ENCODE results near the gene CDAN1. TPM values are rescaled to one million over a fixed set of nuclear protein-coding genes. Genes with fewer than 3 reads are reported as not detected.

Gene CDAN1
- total RNA-seq, 1 donor from 2014 or later: 29.9 TPM

DNA sequence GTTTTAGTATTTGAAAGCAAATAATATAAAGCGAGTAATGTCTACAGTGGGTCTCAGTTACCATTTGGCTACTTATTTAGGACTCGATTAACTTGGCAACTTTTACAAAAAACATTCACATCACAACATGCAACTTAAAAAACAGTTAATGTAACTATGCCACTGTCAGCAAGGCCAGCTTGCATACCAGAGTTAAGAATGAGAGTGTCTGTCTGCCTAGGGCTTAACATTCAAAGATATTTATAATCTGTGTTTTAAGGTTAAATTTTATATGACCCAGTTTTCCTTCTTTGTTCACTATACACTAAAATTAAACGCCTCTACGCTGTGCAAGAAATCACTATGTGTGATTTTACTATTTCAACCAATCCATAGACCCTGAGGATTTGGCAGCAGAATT, 5.2 kb upstream of the CDAN1 start:
- Mint-ChIP-seq H3K36me3 (ENCODE audit: low read depth, unreplicated experiment) (no peaks in the 10 kb centered on the region), H3K27ac (ENCODE audit: unreplicated experiment) (no peak overlapping the region), H3K9me3 (ENCODE audit: unreplicated experiment) (no peaks in the 10 kb centered on the region), H3K27me3 (ENCODE audit: unreplicated experiment) (peaks cover 2% of the 10 kb centered on the region), H3K4me3 (ENCODE audit: unreplicated experiment) (no peak overlapping the region), H3K4me1 (ENCODE audit: unreplicated experiment) (no peaks in the 10 kb centered on the region)
- TF ChIP-seq, protein P1, sequence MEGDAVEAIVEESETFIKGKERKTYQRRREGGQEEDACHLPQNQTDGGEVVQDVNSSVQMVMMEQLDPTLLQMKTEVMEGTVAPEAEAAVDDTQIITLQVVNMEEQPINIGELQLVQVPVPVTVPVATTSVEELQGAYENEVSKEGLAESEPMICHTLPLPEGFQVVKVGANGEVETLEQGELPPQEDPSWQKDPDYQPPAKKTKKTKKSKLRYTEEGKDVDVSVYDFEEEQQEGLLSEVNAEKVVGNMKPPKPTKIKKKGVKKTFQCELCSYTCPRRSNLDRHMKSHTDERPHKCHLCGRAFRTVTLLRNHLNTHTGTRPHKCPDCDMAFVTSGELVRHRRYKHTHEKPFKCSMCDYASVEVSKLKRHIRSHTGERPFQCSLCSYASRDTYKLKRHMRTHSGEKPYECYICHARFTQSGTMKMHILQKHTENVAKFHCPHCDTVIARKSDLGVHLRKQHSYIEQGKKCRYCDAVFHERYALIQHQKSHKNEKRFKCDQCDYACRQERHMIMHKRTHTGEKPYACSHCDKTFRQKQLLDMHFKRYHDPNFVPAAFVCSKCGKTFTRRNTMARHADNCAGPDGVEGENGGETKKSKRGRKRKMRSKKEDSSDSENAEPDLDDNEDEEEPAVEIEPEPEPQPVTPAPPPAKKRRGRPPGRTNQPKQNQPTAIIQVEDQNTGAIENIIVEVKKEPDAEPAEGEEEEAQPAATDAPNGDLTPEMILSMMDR (IDR thresholded peaks at IDR 0.05; ENCODE audit: unreplicated experiment): no peak
- DNase-seq (ENCODE audit: low spot score): no peak

DNA sequence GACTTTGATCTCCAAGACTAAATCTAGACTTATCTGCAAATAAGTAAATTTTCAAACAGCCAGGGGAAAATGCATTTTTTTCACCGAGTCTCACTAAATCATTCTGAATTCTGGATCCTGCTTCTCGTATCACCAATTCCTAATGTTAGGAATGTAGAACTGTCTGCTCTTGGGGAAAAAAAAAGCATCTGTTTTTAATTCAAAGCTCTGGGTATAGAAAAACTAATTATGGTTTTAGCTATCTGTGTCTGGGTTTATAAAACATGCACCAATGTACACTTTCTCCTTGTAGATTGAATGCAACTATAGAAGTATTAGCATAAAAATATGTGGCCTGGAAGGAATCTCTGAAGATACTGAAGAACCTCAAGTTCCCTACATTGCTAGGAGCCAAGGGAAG, 4.8 kb upstream of the CDAN1 start:
- no peaks in the 10 kb centered on the region for H3K36me3 Mint-ChIP-seq (ENCODE audit: low read depth, unreplicated experiment)
- no peak for DNase-seq (ENCODE audit: low spot score)
- no peak overlapping the region for H3K27ac Mint-ChIP-seq (ENCODE audit: unreplicated experiment)
- no peaks in the 10 kb centered on the region for H3K9me3 Mint-ChIP-seq (ENCODE audit: unreplicated experiment)
- H3K4me1 Mint-ChIP-seq (ENCODE audit: unreplicated experiment): no peaks in the 10 kb centered on the region
- TF ChIP-seq, protein P1 (IDR thresholded peaks at IDR 0.05; ENCODE audit: unreplicated experiment): no peak
- H3K27me3 Mint-ChIP-seq (ENCODE audit: unreplicated experiment): peaks cover 2% of the 10 kb centered on the region
- H3K4me3 Mint-ChIP-seq (ENCODE audit: unreplicated experiment): no peak overlapping the region

DNA sequence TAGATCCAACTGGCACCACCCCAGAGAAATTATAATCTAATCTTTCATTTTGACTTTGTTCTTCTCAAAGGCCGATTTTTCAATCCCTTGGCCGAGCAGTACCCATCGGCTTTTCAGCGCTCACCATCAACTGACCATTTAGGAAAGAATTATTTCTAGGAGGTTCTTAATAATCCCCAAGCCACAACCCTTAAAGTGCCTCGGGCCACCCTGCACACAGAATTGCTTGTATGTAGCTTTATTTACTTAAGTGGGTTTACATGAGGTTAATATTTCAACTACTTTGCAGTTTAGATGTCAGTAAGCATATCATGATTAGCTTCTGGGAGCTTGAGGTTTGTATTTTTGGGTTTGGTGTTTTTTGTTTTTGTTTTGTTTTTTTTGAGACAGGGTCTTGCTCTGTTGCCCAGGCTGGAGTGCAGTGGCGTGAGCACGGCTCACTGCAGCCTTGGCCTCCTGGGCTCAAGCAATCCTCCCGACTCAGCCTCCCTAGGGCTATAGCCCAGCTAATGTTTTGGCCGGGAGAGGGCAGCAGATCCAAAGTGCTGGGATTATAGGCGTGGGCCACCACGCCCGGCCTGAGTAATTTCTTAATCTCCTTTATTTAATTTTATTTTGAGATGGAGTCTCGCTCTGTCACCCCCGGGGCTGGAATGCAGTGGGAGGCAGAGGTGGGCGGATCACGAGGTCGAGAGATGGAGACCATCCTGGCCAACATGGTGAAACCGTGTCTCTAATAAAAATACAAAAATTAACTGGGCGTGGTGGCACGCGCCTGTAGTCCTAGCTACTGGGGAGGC, 801 bp upstream of the CDAN1 start:
- Mint-ChIP-seq H3K9me3 (ENCODE audit: unreplicated experiment) (no peaks in the 10 kb centered on the region), H3K27me3 (ENCODE audit: unreplicated experiment) (peaks cover 11% of the 10 kb centered on the region), H3K27ac (ENCODE audit: unreplicated experiment) (no peak overlapping the region), H3K4me1 (ENCODE audit: unreplicated experiment) (no peaks in the 10 kb centered on the region), H3K36me3 (ENCODE audit: low read depth, unreplicated experiment) (peaks cover 14% of the 10 kb centered on the region), H3K4me3 (ENCODE audit: unreplicated experiment) (peak overlapping the region; percentile 88)
- no peak for DNase-seq (ENCODE audit: low spot score)
- TF ChIP-seq, protein P1 (IDR thresholded peaks at IDR 0.05; ENCODE audit: unreplicated experiment): no peak

DNA sequence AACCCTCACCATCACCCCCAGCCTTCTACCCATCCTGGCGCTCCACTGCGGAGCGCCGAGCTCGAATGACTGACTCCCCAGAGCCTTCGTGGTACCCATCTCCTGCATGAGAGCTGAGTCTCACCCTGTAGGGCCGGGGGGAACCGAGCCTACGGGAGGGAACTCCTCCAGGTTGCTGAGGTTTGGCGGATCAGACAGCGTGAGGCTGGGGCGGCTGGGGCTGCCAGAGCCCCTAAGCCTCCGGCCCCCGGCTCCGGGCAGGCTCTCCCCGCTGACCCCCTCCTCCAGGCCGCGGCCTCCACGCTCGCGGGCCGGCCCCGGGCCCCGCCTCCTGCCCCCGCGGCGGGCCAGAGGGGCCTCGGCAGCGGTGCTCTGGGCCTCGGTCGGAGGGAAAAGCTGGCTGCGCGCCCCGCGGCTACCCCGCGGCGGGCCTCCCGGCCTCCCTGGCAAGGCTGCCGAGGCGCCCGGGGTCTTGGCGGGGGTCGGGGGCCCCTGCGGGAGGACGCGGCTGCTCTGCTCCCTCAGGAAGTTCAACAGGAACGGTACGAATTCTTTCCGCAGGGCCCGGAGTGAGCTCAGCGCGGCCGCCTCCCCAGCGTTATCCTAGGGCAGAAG, 643 bp downstream of the CDAN1 start:
- H3K36me3 Mint-ChIP-seq (ENCODE audit: low read depth, unreplicated experiment): peaks cover 28% of the 10 kb centered on the region
- peak overlapping the region; percentile 95 for H3K4me3 Mint-ChIP-seq (ENCODE audit: unreplicated experiment)
- peak; percentile 37 for DNase-seq (ENCODE audit: low spot score)
- H3K27me3 Mint-ChIP-seq (ENCODE audit: unreplicated experiment): peaks cover 11% of the 10 kb centered on the region
- TF ChIP-seq, protein P1 (IDR thresholded peaks at IDR 0.05; ENCODE audit: unreplicated experiment): no peak
- no peaks in the 10 kb centered on the region for H3K4me1 Mint-ChIP-seq (ENCODE audit: unreplicated experiment)
- H3K9me3 Mint-ChIP-seq (ENCODE audit: unreplicated experiment): no peaks in the 10 kb centered on the region
- no peak overlapping the region for H3K27ac Mint-ChIP-seq (ENCODE audit: unreplicated experiment)
